Stimulated activated CD4-positive, alpha-beta T cell treated with anti-CD3 and anti-CD28 coated beads, Interleukin-1b, Interleukin-23, amount 100 ng/mL, for 48 hours (primary cell): ENCODE measurements around the gene C9orf40.

Experiments
- DNase-seq: peaks from one replicate; pipeline ENCODE4 v3.0.0-alpha.2; 2020

The C9orf40 gene

GRCh38 chr9:74935008-74935407 is 17.7 kb downstream of the C9orf40 start:
- DNase-seq = no peak

GRCh38 chr9:74921737-74922136 is 31.0 kb downstream of the C9orf40 start:
- DNase-seq = no peak

GRCh38 chr9:74920944-74921626 is 31.6 kb downstream of the C9orf40 start:
- DNase-seq = no peak

- DNase-seq = no peak
Observed at GRCh38 chr9:74910036-74910435, 42.7 kb downstream of the C9orf40 start.

GRCh38 chr9:74908665-74909064 is 44.0 kb downstream of the C9orf40 start:
- DNase-seq = no peak

- no peak for DNase-seq
Observed at GRCh38 chr9:74907085-74907484, 45.6 kb downstream of the C9orf40 start.

GRCh38 chr9:74901001-74901400 is 51.7 kb downstream of the C9orf40 start:
- DNase-seq = no peak
